Mucosa of descending colon (tissue), 3 donors: ENCODE data around the gene DOCK2. TPM values are rescaled to one million over a fixed set of nuclear protein-coding genes. Genes with fewer than 3 reads are reported as not detected.

Source experiments
- ATAC-seq: fragments of 200-7000 bp; cut with Tn5 transposase; one replicate; pipeline ENCODE4 v1.9.1; 2020; ENCODE audit warnings: mild to moderate bottlenecking, moderate library complexity
- DNase-seq, 3 donors: peaks; one replicate each; pipeline ENCODE4 v3.0.0-alpha.2; 2020
- H3K36me3 ChIP-seq: fragments of 200-600 bp; one replicate; pipeline ENCODE4 v1.8.0; 2021; ENCODE audit warnings: low read depth, mild to moderate bottlenecking
- H3K4me1 ChIP-seq: fragments of 200-600 bp; one replicate; pipeline ENCODE4 v1.8.0; 2021; ENCODE audit warnings: low read depth, mild to moderate bottlenecking
- H3K4me3 ChIP-seq: fragments of 200-600 bp; one replicate; pipeline ENCODE4 v1.8.0; 2021; ENCODE audit warnings: mild to moderate bottlenecking
- H3K9me3 ChIP-seq: fragments of 200-600 bp; one replicate; pipeline ENCODE4 v1.8.0; 2021; ENCODE audit warnings: mild to moderate bottlenecking
- intact Hi-C, 2 donors: fragments of 100-400 bp; cut with DNase I in 1 of 2; cut with micrococcal nuclease in 1 of 2; formaldehyde crosslinking; loops; one replicate each; pipeline versions ENCODE4 v1.11.0 to v1.11.1; 2022; cut with DNase I, micrococcal nuclease
- total RNA-seq, 3 donors: library from RNA; stranded (reverse); fragmentation: NEBNext Ultra II Directional in 2 of 3; extraction: Animal tissue kit (Norgen Biotek cat#: 25700) in 2 of 3; gene quantifications; one replicate each; pipeline versions ENCODE4 v1.2.1 to v1.2.4, GENCODE V29; 2021 to 2023
- TF ChIP-seq, protein P1 (sequence below): fragments of 200-600 bp; IDR thresholded peaks from one replicate; pipeline ENCODE4 v1.8.0; 2022; ENCODE audit warnings: antibody characterized with exemption, mild to moderate bottlenecking
- donor health status: DM: no; HTN: no; CAD: no; lungs with moderate emphysema.
- donor health status: DM: no; HTN: no; CAD: no.
- donor health status: DM: no; HTN: yes; CAD: no.

The DOCK2 gene
- total RNA-seq, 3 donors from 2014 or later: 7.2 to 20.1 (median 18.1) TPM

DNA sequence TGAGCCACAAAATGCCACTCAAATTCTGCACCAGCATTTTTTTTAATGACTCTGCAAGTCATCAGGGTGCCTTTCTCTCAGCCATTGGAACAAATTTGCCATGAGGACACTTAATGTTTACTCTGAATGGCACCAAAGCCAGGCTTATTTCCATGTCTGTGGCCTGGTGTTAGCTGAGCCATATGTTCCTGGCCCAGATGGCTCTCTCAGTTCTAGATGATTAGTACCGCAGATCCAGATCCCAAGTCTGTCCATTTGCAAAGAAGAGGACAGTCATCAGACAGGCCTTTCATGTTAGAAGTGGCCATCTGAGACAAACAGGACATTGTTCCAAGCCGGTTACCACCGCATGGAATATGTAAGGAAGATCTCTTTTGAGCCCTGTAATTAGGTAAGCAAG is 272.9 kb downstream of the DOCK2 start:
- H3K4me1 ChIP-seq: no peaks in the 10 kb centered on the region
- DNase-seq (no peak), ATAC-seq (no peak)
- intact Hi-C loops: no loop called here
- H3K4me3 ChIP-seq: no peak overlapping the region
- TF ChIP-seq, protein P1, sequence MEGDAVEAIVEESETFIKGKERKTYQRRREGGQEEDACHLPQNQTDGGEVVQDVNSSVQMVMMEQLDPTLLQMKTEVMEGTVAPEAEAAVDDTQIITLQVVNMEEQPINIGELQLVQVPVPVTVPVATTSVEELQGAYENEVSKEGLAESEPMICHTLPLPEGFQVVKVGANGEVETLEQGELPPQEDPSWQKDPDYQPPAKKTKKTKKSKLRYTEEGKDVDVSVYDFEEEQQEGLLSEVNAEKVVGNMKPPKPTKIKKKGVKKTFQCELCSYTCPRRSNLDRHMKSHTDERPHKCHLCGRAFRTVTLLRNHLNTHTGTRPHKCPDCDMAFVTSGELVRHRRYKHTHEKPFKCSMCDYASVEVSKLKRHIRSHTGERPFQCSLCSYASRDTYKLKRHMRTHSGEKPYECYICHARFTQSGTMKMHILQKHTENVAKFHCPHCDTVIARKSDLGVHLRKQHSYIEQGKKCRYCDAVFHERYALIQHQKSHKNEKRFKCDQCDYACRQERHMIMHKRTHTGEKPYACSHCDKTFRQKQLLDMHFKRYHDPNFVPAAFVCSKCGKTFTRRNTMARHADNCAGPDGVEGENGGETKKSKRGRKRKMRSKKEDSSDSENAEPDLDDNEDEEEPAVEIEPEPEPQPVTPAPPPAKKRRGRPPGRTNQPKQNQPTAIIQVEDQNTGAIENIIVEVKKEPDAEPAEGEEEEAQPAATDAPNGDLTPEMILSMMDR: no peak
- no peaks in the 10 kb centered on the region for H3K9me3 ChIP-seq
- no peaks in the 10 kb centered on the region for H3K36me3 ChIP-seq

DNA sequence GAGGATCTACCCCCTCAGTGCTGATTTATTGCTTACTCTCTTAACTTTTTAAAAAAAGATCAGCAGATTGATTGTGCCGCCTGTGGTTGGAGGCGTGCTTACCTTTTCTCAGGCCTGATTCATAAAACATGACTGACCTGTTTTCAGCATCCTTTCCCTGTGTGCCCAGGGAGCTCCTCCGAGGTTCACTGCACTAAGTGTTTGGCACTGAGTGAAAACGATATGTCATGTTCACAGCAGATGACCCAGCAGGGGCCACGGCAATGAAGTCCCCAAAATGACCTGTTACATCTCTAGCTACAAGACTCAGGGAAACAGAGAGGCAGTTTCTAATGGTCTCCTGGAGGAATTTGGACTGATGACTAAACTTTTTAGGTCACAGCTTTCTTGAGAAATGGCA is 273.3 kb downstream of the DOCK2 start:
- intact Hi-C loops: no loop called here
- ATAC-seq (no peak), DNase-seq (no peak)
- Histone ChIP-seq H3K36me3 (no peaks in the 10 kb centered on the region), H3K9me3 (no peaks in the 10 kb centered on the region), H3K4me1 (no peaks in the 10 kb centered on the region), H3K4me3 (no peak overlapping the region)
- TF ChIP-seq, protein P1: no peak

DNA sequence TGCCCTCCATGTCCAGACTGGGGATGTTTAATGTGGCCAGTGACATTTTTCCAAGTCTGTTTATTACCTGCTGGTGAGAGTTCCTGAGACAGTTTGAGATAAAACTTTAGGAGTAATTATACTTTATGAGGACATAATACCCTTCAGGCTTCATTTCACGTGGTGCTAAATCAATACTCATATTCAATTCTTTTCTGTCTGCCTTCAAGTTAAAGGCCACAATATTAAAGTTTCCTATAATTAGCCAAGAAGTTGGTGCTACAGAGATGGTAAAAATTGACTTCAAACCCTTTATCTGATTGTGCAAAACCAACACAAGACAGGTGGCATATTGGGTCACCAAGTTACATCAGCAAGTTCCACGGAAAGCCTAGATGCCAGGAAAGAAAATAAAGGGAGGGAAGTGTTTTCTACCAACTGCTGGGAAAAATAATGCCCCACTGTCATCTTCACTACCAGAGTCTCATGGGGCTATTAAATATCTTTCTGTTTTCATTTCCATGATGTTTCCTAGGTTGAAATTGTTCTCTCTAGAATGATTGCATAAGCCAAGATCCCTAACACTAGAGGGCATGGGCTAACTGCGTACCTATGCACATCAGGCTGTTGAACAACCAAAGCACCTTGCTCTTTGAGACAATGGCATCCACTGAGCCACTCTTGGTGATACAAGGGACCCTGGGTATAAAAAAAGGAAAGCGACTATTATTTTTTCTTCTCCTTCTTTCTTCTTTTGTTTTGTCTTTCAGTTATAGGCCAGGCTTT is 274.6 kb downstream of the DOCK2 start:
- intact Hi-C loops: no loop called here
- Histone ChIP-seq H3K4me3 (no peak overlapping the region), H3K9me3 (no peaks in the 10 kb centered on the region), H3K36me3 (no peaks in the 10 kb centered on the region), H3K4me1 (no peaks in the 10 kb centered on the region)
- DNase-seq: no peak
- TF ChIP-seq, protein P1: no peak
- no peak for ATAC-seq

DNA sequence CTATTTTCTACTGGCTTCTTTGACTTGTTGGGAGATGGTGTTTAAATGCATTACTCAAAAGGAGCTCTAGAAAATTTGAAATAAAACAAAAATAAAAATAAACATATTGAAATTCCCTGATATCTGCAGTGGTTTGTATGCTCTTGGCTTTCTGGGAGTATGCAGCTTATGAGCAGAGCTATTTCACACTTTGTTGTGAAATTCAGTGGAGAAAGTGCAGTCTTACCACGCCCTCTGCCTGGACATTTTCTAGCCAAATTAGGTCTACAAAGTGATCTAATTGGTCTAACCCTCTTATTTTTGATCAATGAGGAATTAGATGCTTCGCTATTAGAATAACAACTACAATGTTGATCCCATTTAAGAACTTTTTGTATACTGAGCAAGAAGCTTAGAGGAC is 276.4 kb downstream of the DOCK2 start:
- H3K9me3 ChIP-seq: no peaks in the 10 kb centered on the region
- intact Hi-C loops: no loop called here
- ATAC-seq (no peak), DNase-seq (no peak)
- no peaks in the 10 kb centered on the region for H3K36me3 ChIP-seq
- TF ChIP-seq, protein P1: no peak
- H3K4me1 ChIP-seq: no peaks in the 10 kb centered on the region
- no peak overlapping the region for H3K4me3 ChIP-seq

DNA sequence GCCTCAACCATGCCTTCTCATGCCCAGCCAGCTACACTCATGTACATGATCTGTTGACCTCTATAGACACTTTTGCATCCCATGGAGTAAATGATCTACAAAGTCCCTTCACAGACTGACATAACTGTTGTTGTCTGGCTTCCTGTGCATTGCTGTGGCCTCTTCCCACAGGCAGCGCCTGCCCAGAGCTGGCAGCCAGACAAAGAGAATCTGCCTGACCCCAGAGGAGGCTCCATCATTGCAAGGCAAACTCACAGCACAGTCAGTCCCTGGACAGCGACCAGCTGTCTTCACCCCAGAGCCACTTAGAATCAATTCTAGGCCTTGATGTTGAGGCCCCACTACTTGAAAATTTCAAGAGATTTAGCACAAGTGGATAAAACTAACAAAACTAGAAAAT is 277.7 kb downstream of the DOCK2 start:
- TF ChIP-seq, protein P1: no peak
- Histone ChIP-seq H3K4me3 (no peak overlapping the region), H3K36me3 (no peaks in the 10 kb centered on the region), H3K9me3 (no peaks in the 10 kb centered on the region), H3K4me1 (no peaks in the 10 kb centered on the region)
- intact Hi-C loops: no loop called here
- ATAC-seq: no peak
- DNase-seq: peak in 1 of 3 donors; percentile 7
